ENCODE data around the gene PRR13.

GRCh38 chr12:53456654-53457366, 15.3 kb downstream of the PRR13 start:
- TF ChIP-seq POLR2A (IDR thresholded peaks at IDR 0.05): no peak
- TF ChIP-seq CTCF (IDR thresholded peaks at IDR 0.05): no peak
- no peak for TF ChIP-seq POLR2AphosphoS5 (IDR thresholded peaks at IDR 0.05)
